Activated CD4-positive, alpha-beta memory T cell treated with anti-CD3 and anti-CD28 coated beads for 36 hours (primary cell): ENCODE measurements around the gene TCF4. TPM values are rescaled to one million over a fixed set of nuclear protein-coding genes. Genes with fewer than 3 reads are reported as not detected.

Source experiments
- CTCF ChIA-PET: fragments of 350-600 bp; sonication (Branson Sonifier 250); formaldehyde crosslinking; loops from one replicate; lab custom pipeline; 2021; ENCODE audit warnings: antibody characterized with exemption, inconsistent platforms; lab: Charles Lee
- POLR2A ChIA-PET: fragments of 350-600 bp; sonication (Branson Sonifier 250); formaldehyde crosslinking; loops from one replicate; lab custom pipeline; 2021; ENCODE audit warnings: antibody characterized with exemption; lab: Charles Lee
- DNase-seq: peaks from one replicate; pipeline ENCODE4 v3.0.0-alpha.2; 2020
- H3K27ac Mint-ChIP-seq: one replicate; pipeline ENCODE4 v1.8.0; 2021; ENCODE audit warnings: mixed read lengths
- H3K27me3 Mint-ChIP-seq: one replicate; pipeline ENCODE4 v1.8.0; 2021; ENCODE audit warnings: mixed read lengths
- H3K36me3 Mint-ChIP-seq: one replicate; pipeline ENCODE4 v1.8.0; 2021; ENCODE audit warnings: mixed read lengths
- H3K4me1 Mint-ChIP-seq: one replicate; pipeline ENCODE4 v1.8.0; 2021; ENCODE audit warnings: low read depth, mixed read lengths
- H3K4me3 Mint-ChIP-seq: one replicate; pipeline ENCODE4 v1.8.0; 2021; ENCODE audit warnings: mild to moderate bottlenecking, mixed read lengths
- H3K9me3 Mint-ChIP-seq: one replicate; pipeline ENCODE4 v1.8.0; 2021; ENCODE audit warnings: mixed read lengths
- intact Hi-C: fragments of 100-400 bp; cut with micrococcal nuclease; formaldehyde crosslinking; loops from one replicate; pipeline ENCODE4 v1.15.1; 2023
- total RNA-seq, 2 experiments: library from RNA; stranded (reverse); gene quantifications; one replicate each; pipeline ENCODE4 v1.2.3, GENCODE V29; 2021

Gene TCF4
- total RNA-seq, 2 experiments from 2014 or later, result not detected

- ChIA-PET CTCF (interaction anchor here (0.6 to 2.0 kb wide), 11 partner anchors 12 to 1342 kb away, joined by 3 to 12 read pairs (median 3); no protein-coding TSS in a partner anchor), POLR2A (no interaction called here)
- H3K9me3 Mint-ChIP-seq, result no peaks in the 10 kb centered on the region
- no peak overlapping the region for H3K4me3 Mint-ChIP-seq
- intact Hi-C loops, result loop anchor here (1.0 kb wide), 1 partner anchor 41 kb away; no protein-coding TSS in a partner anchor
- H3K4me1 Mint-ChIP-seq, result no peaks in the 10 kb centered on the region
- no peak overlapping the region for H3K27ac Mint-ChIP-seq
- H3K27me3 Mint-ChIP-seq, result no peaks in the 10 kb centered on the region
- DNase-seq, result peak; percentile 69
- no peaks in the 10 kb centered on the region for H3K36me3 Mint-ChIP-seq
Observed at GRCh38 chr18:55234366-55235093, 353.5 kb downstream of the TCF4 start.

- Mint-ChIP-seq H3K9me3 (no peaks in the 10 kb centered on the region), H3K4me3 (no peak overlapping the region), H3K36me3 (no peaks in the 10 kb centered on the region), H3K27ac (no peak overlapping the region), H3K27me3 (no peaks in the 10 kb centered on the region), H3K4me1 (no peaks in the 10 kb centered on the region)
- CTCF ChIA-PET, result interaction anchor here (0.6 to 2.0 kb wide), 7 partner anchors 13 to 1343 kb away, joined by 3 to 12 read pairs (median 4); no protein-coding TSS in a partner anchor
- POLR2A ChIA-PET, result no interaction called here
- intact Hi-C loops, result loop anchor here (1.0 kb wide), 1 partner anchor 41 kb away; no protein-coding TSS in a partner anchor
- DNase-seq, result no peak
Observed at GRCh38 chr18:55233857-55234256, 354.1 kb downstream of the TCF4 start.

- Mint-ChIP-seq H3K36me3 (no peaks in the 10 kb centered on the region), H3K4me1 (no peaks in the 10 kb centered on the region), H3K4me3 (no peak overlapping the region), H3K9me3 (no peaks in the 10 kb centered on the region), H3K27me3 (no peaks in the 10 kb centered on the region), H3K27ac (no peak overlapping the region)
- DNase-seq, result no peak
- CTCF ChIA-PET, result no interaction called here
- POLR2A ChIA-PET, result no interaction called here
- intact Hi-C loops, result no loop called here
Observed at GRCh38 chr18:55232506-55232905, 355.5 kb downstream of the TCF4 start.

GRCh38 chr18:55229682-55230081 is 358.3 kb downstream of the TCF4 start:
- Mint-ChIP-seq H3K36me3 (no peaks in the 10 kb centered on the region), H3K27ac (no peak overlapping the region), H3K4me1 (no peaks in the 10 kb centered on the region), H3K4me3 (no peak overlapping the region), H3K27me3 (no peaks in the 10 kb centered on the region), H3K9me3 (no peaks in the 10 kb centered on the region)
- DNase-seq, result no peak
- ChIA-PET POLR2A (no interaction called here), CTCF (no interaction called here)
- intact Hi-C loops, result no loop called here

- intact Hi-C loops, result no loop called here
- Mint-ChIP-seq H3K4me3 (no peak overlapping the region), H3K36me3 (no peaks in the 10 kb centered on the region), H3K9me3 (no peaks in the 10 kb centered on the region), H3K27me3 (no peaks in the 10 kb centered on the region), H3K27ac (no peak overlapping the region), H3K4me1 (no peaks in the 10 kb centered on the region)
- no peak for DNase-seq
- POLR2A ChIA-PET, result interaction anchor here (0.7 kb wide), 1 partner anchor 11 kb away, joined by 3 read pairs; no protein-coding TSS in a partner anchor
- CTCF ChIA-PET, result no interaction called here
Observed at GRCh38 chr18:55228707-55229106, 359.3 kb downstream of the TCF4 start.

GRCh38 chr18:55228191-55228590 is 359.8 kb downstream of the TCF4 start:
- H3K36me3 Mint-ChIP-seq, result no peaks in the 10 kb centered on the region
- H3K27ac Mint-ChIP-seq, result no peak overlapping the region
- no peak for DNase-seq
- intact Hi-C loops, result no loop called here
- H3K4me3 Mint-ChIP-seq, result no peak overlapping the region
- ChIA-PET POLR2A (interaction anchor here (0.7 kb wide), 1 partner anchor 11 kb away, joined by 3 read pairs; no protein-coding TSS in a partner anchor), CTCF (no interaction called here)
- H3K4me1 Mint-ChIP-seq, result no peaks in the 10 kb centered on the region
- no peaks in the 10 kb centered on the region for H3K27me3 Mint-ChIP-seq
- H3K9me3 Mint-ChIP-seq, result no peaks in the 10 kb centered on the region

GRCh38 chr18:55227771-55228170 is 360.2 kb downstream of the TCF4 start:
- Mint-ChIP-seq H3K9me3 (no peaks in the 10 kb centered on the region), H3K27ac (no peak overlapping the region), H3K4me3 (no peak overlapping the region), H3K4me1 (no peaks in the 10 kb centered on the region), H3K36me3 (no peaks in the 10 kb centered on the region), H3K27me3 (no peaks in the 10 kb centered on the region)
- POLR2A ChIA-PET, result no interaction called here
- no peak for DNase-seq
- CTCF ChIA-PET, result interaction anchor here (0.6 kb wide), 1 partner anchor 11 kb away, joined by 3 read pairs; no protein-coding TSS in a partner anchor
- intact Hi-C loops, result no loop called here

- ChIA-PET POLR2A (no interaction called here), CTCF (no interaction called here)
- DNase-seq, result no peak
- intact Hi-C loops, result no loop called here
- Mint-ChIP-seq H3K27me3 (no peaks in the 10 kb centered on the region), H3K36me3 (no peaks in the 10 kb centered on the region), H3K9me3 (no peaks in the 10 kb centered on the region), H3K4me3 (no peak overlapping the region), H3K27ac (no peak overlapping the region), H3K4me1 (no peaks in the 10 kb centered on the region)
Observed at GRCh38 chr18:55226044-55226443, 361.9 kb downstream of the TCF4 start.

GRCh38 chr18:55224086-55224625 is 363.8 kb downstream of the TCF4 start:
- intact Hi-C loops, result no loop called here
- H3K36me3 Mint-ChIP-seq, result no peaks in the 10 kb centered on the region
- H3K4me1 Mint-ChIP-seq, result no peaks in the 10 kb centered on the region
- H3K4me3 Mint-ChIP-seq, result no peak overlapping the region
- POLR2A ChIA-PET, result no interaction called here
- H3K27me3 Mint-ChIP-seq, result no peaks in the 10 kb centered on the region
- H3K27ac Mint-ChIP-seq, result no peak overlapping the region
- no peak for DNase-seq
- CTCF ChIA-PET, result no interaction called here
- H3K9me3 Mint-ChIP-seq, result no peaks in the 10 kb centered on the region

GRCh38 chr18:55221622-55222021 is 366.4 kb downstream of the TCF4 start:
- H3K27me3 Mint-ChIP-seq, result no peaks in the 10 kb centered on the region
- CTCF ChIA-PET, result no interaction called here
- DNase-seq, result no peak
- intact Hi-C loops, result no loop called here
- no peaks in the 10 kb centered on the region for H3K36me3 Mint-ChIP-seq
- no peak overlapping the region for H3K27ac Mint-ChIP-seq
- no peak overlapping the region for H3K4me3 Mint-ChIP-seq
- no peaks in the 10 kb centered on the region for H3K4me1 Mint-ChIP-seq
- H3K9me3 Mint-ChIP-seq, result no peaks in the 10 kb centered on the region
- POLR2A ChIA-PET, result no interaction called here

- ChIA-PET POLR2A (no interaction called here), CTCF (no interaction called here)
- DNase-seq, result no peak
- intact Hi-C loops, result no loop called here
- H3K4me3 Mint-ChIP-seq, result no peak overlapping the region
- H3K36me3 Mint-ChIP-seq, result no peaks in the 10 kb centered on the region
- H3K9me3 Mint-ChIP-seq, result no peaks in the 10 kb centered on the region
- H3K27ac Mint-ChIP-seq, result no peak overlapping the region
- no peaks in the 10 kb centered on the region for H3K4me1 Mint-ChIP-seq
- H3K27me3 Mint-ChIP-seq, result no peaks in the 10 kb centered on the region
Observed at GRCh38 chr18:55220523-55220922, 367.5 kb downstream of the TCF4 start.

- ChIA-PET CTCF (no interaction called here), POLR2A (no interaction called here)
- intact Hi-C loops, result no loop called here
Observed at GRCh38 chr18:55219823-55220222, 368.2 kb downstream of the TCF4 start.

More at GRCh38 chr18:55219823-55220222, 368.2 kb downstream of the TCF4 start:
- Mint-ChIP-seq H3K27me3 (no peaks in the 10 kb centered on the region), H3K4me3 (no peak overlapping the region), H3K4me1 (no peaks in the 10 kb centered on the region), H3K9me3 (no peaks in the 10 kb centered on the region), H3K27ac (no peak overlapping the region), H3K36me3 (no peaks in the 10 kb centered on the region)
- no peak for DNase-seq
